Measurements from ENCODE around the gene MTF2. TPM values are rescaled to one million over a fixed set of nuclear protein-coding genes. Genes with fewer than 3 reads are reported as not detected.
"Not testable (repeated sequence)": the region's sequence is repeated elsewhere in the genome, so short reads cannot be mapped to it uniquely, and the experiment has no call there.

MTF2 gene
- total RNA-seq, 1 donor, result 31.1 TPM

GRCh38 chr1:93155335-93155734, 76.3 kb downstream of the MTF2 start:
- H3K4me3 ChIP-seq (ENCODE audit: low read depth, low read length), result no peak overlapping the region
- no peak for TF ChIP-seq CTCF (IDR thresholded peaks at IDR 0.05; ENCODE audit: insufficient read depth, low read depth, low read length)
- DNase-seq (ENCODE audit: low read depth), result no peak

DNA sequence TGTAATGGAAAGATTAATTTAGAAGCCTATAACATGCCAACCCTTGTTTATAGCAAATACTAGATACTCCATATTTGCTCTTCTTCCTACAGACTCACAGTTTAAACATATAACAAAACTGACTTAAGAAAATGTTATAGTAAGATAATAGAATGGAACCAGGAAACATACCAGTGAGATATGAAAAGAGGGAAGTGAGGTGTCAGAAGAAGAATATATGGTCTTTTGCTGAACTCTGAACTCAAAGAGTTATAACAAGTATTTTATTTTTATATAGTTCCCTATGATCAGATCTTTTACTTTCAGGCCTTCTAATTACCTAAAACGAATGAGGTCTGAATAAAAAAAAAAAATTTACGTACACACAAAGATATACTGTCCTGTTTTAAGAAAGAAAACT, 80.3 kb downstream of the MTF2 start:
- TF ChIP-seq CTCF (IDR thresholded peaks at IDR 0.05; ENCODE audit: insufficient read depth, low read depth, low read length), result no peak
- no peak for DNase-seq (ENCODE audit: low read depth)
- H3K4me3 ChIP-seq (ENCODE audit: low read depth, low read length), result no peak overlapping the region

DNA sequence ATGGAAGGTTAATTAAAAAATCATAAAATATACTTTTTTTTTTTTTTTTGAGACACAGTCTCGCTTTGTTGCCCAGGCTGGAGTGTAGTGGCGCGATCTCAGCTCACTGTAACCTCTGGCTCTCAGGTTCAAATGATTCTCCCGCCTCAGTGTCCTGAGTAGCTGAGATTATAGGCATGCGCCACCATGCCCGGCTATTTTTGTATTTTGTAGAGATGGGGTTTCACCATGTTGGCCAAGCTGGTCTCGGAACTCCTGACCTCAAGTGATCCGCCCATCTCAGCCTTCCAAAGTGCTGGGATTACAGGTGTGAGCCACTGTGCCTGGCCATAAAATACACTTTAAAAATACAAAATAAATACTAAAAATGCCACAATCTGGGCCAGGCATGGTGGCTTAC, 84.2 kb downstream of the MTF2 start:
- DNase-seq (ENCODE audit: low read depth); H3K4me3 ChIP-seq (ENCODE audit: low read depth, low read length): not testable (repeated sequence)

DNA sequence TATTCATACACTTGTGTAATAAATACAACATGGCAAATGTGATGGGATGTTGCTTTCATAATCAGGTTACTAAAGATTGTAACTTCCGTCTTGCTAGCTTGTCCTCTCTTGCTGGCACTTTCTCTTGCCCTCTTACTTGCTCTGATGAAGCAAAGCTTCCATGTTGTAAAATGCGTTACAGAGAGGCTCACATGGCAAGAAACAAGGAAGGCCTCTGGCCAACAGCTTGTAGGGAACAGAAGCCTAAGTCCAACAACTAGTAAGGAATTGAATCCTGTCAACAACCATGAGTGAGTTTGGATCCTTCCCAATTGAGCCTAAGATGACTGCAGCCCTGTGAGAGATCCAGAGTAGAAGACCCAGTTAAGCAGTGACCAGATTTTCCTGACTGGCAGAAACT, 85.7 kb downstream of the MTF2 start:
- no peak for DNase-seq (ENCODE audit: low read depth)
- no peak for TF ChIP-seq CTCF (IDR thresholded peaks at IDR 0.05; ENCODE audit: insufficient read depth, low read depth, low read length)
- H3K4me3 ChIP-seq (ENCODE audit: low read depth, low read length), result no peak overlapping the region

GRCh38 chr1:93165895-93166294, 86.8 kb downstream of the MTF2 start:
- DNase-seq (ENCODE audit: low read depth); H3K4me3 ChIP-seq (ENCODE audit: low read depth, low read length): not testable (repeated sequence)

DNA sequence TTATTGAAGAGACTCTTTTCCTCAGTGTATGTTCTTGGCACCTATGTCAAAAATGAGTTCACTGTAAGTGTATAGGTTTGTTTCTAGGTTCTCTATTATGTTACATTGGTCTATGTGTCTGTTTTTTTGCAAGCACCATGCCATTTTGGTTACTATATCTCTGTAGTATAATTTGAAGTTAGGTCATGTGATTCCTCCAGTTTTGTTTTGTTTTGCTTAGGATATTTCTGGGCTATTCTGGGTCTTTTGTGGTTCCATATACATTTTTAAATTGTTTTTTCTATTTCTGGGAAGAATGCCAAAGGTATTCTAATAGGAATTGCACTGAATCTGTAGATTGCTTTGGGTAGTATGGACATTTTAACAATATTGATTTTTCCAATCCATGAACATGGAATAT, 87.9 kb downstream of the MTF2 start:
- H3K4me3 ChIP-seq (ENCODE audit: low read depth, low read length), result no peak overlapping the region
- no peak for TF ChIP-seq CTCF (IDR thresholded peaks at IDR 0.05; ENCODE audit: insufficient read depth, low read depth, low read length)
- no peak for DNase-seq (ENCODE audit: low read depth)

DNA sequence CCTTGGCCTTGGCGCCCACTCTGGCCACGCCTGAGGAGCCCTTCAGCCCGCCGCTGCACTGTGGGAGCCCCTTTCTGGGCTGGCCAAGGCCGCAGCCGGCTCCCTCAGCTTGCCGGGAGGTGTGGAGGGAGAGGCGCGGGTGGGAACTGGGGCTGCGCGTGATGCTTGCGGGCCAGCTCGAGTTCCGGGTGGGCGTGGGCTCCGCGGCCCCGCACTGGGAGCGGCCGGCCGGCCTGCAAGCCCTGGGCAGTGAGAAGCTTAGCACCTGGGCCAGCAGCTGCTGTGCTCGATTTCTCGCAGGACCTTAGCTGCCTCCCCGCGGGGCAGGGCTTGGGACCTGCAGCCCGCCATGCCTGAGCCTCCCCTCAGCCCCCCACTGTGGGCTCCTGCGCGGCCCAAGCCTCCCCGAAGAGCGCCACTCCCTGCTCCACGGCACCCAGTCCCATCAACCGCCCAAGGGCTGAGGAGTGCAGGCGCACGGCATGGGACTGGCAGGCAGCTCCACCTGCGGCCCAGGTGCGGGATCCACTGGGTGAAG, 91.1 kb downstream of the MTF2 start:
- not testable (repeated sequence) for H3K4me3 ChIP-seq (ENCODE audit: low read depth, low read length); DNase-seq (ENCODE audit: low read depth)

DNA sequence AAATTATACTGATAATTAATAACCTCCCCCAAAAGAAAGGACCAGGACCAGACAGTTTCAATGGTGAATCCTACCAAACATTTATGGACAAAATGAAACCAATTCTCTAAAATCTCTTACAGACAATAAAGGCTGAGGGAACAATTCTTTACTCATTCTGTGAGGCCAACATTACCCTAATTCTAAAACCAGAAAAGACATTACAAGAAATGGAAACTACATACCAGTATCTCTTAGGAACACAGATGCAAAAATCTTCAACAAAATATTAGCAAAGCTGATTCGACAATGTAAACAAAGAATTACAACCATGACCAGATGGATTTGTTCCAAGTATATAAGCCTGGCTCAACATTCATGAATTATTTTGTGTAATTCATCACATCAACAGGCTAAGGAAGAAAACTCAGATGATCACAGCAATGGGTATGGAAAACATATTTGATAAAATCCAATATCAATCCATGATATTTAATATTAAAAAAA, 92.5 kb downstream of the MTF2 start:
- peak; percentile 42 for DNase-seq (ENCODE audit: low read depth)
- H3K4me3 ChIP-seq (ENCODE audit: low read depth, low read length), result no peak overlapping the region
- TF ChIP-seq CTCF (IDR thresholded peaks at IDR 0.05; ENCODE audit: insufficient read depth, low read depth, low read length), result no peak

GRCh38 chr1:93172778-93173177, 93.7 kb downstream of the MTF2 start:
- DNase-seq (ENCODE audit: low read depth), result no peak
- no peak for TF ChIP-seq CTCF (IDR thresholded peaks at IDR 0.05; ENCODE audit: insufficient read depth, low read depth, low read length)
- H3K4me3 ChIP-seq (ENCODE audit: low read depth, low read length), result no peak overlapping the region

DNA sequence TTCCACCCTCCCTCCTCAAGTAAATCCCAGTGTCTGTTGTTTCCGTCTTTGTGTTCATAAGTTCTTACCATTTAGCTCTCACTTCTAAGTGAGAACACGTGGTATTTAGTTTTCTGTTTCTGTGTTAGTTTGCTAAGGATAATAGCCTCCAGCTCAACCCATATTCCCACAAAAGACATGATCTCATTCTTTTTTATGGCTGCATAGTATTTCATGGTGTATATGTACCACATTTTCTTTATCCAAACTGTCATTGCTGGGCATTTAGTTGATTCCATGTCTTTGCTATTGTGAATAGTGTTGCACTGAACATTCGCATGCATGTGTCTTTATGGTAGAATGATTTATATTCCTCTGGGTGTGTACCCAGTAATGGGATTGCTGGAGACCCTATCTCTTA, 95.6 kb downstream of the MTF2 start:
- not testable (repeated sequence) for H3K4me3 ChIP-seq (ENCODE audit: low read depth, low read length); DNase-seq (ENCODE audit: low read depth)
